ENCODE data around the gene KRTAP10-7. TPM values are rescaled to one million over a fixed set of nuclear protein-coding genes. Genes with fewer than 3 reads are reported as not detected.

KRTAP10-7 gene
- total RNA-seq, 2 experiments from 2014 or later, result not detected

GRCh38 chr21:44623575-44623974 is 23.2 kb downstream of the KRTAP10-7 start:
- intact Hi-C loops (cut with micrococcal nuclease; ENCODE audit: unreplicated experiment), result no loop called here
- peaks cover 7% of the 10 kb centered on the region for H3K4me1 ChIP-seq (ENCODE audit: insufficient read depth, low read length, poor library complexity, severe bottlenecking)
- ChIA-PET CTCF (ENCODE audit: unreplicated experiment) (no interaction called here), POLR2A (no interaction called here)
- H3K9me2 ChIP-seq (ENCODE audit: insufficient read depth, low read length), result no peaks in the 10 kb centered on the region
- peaks cover 26% of the 10 kb centered on the region for H3K9me3 ChIP-seq (ENCODE audit: low read length)
- no peaks in the 10 kb centered on the region for H4K20me1 ChIP-seq (ENCODE audit: insufficient read depth, low read length)
- TF ChIP-seq CTCF (conservative IDR thresholded peaks at IDR 0.05; ENCODE audit: low read length), result no peak
- no peak for TF ChIP-seq EZH2phosphoT487 (IDR thresholded peaks at IDR 0.05; ENCODE audit: borderline replicate concordance, low read depth, low read length)
- H3K79me2 ChIP-seq (ENCODE audit: insufficient read depth, low read depth, low read length), result no peaks in the 10 kb centered on the region
- no peak overlapping the region for H2AFZ ChIP-seq (ENCODE audit: low read length)
- no peak overlapping the region for H3K4me3 ChIP-seq (ENCODE audit: low read depth, low read length, poor library complexity, severe bottlenecking)
- no peaks in the 10 kb centered on the region for H3K36me3 ChIP-seq (ENCODE audit: insufficient read depth, low read length)
- H3K27ac ChIP-seq (ENCODE audit: low read depth, low read length, poor library complexity, severe bottlenecking), result no peak overlapping the region
- BruUV-seq (replicated peaks), result no TSS peak
- no peak overlapping the region for H3K4me2 ChIP-seq (ENCODE audit: low read length)
- no peak for DNase-seq (ENCODE audit: low spot score)

GRCh38 chr21:44625756-44626155 is 25.4 kb downstream of the KRTAP10-7 start:
- Histone ChIP-seq H3K4me3 (ENCODE audit: low read depth, low read length, poor library complexity, severe bottlenecking) (no peak overlapping the region), H3K9me3 (ENCODE audit: low read length) (peaks cover 13% of the 10 kb centered on the region), H4K20me1 (ENCODE audit: insufficient read depth, low read length) (no peaks in the 10 kb centered on the region), H3K27ac (ENCODE audit: low read depth, low read length, poor library complexity, severe bottlenecking) (no peak overlapping the region), H3K9me2 (ENCODE audit: insufficient read depth, low read length) (no peaks in the 10 kb centered on the region), H3K36me3 (ENCODE audit: insufficient read depth, low read length) (no peaks in the 10 kb centered on the region), H3K4me1 (ENCODE audit: insufficient read depth, low read length, poor library complexity, severe bottlenecking) (no peaks in the 10 kb centered on the region), H3K79me2 (ENCODE audit: insufficient read depth, low read depth, low read length) (no peaks in the 10 kb centered on the region), H2AFZ (ENCODE audit: low read length) (no peak overlapping the region), H3K4me2 (ENCODE audit: low read length) (no peak overlapping the region)
- no peak for DNase-seq (ENCODE audit: low spot score)
- CTCF ChIA-PET (ENCODE audit: unreplicated experiment), result no interaction called here
- no TSS peak for BruUV-seq (replicated peaks)
- POLR2A ChIA-PET, result no interaction called here
- intact Hi-C loops (cut with micrococcal nuclease; ENCODE audit: unreplicated experiment), result no loop called here
- TF ChIP-seq CTCF (conservative IDR thresholded peaks at IDR 0.05; ENCODE audit: low read length) (no peak), EZH2phosphoT487 (IDR thresholded peaks at IDR 0.05; ENCODE audit: borderline replicate concordance, low read depth, low read length) (no peak)

- DNase-seq (ENCODE audit: low spot score), result no peak
- Histone ChIP-seq H3K27ac (ENCODE audit: low read depth, low read length, poor library complexity, severe bottlenecking) (no peak overlapping the region), H3K79me2 (ENCODE audit: insufficient read depth, low read depth, low read length) (no peaks in the 10 kb centered on the region), H3K36me3 (ENCODE audit: insufficient read depth, low read length) (no peaks in the 10 kb centered on the region), H3K4me1 (ENCODE audit: insufficient read depth, low read length, poor library complexity, severe bottlenecking) (no peaks in the 10 kb centered on the region), H3K4me3 (ENCODE audit: low read depth, low read length, poor library complexity, severe bottlenecking) (no peak overlapping the region), H4K20me1 (ENCODE audit: insufficient read depth, low read length) (no peaks in the 10 kb centered on the region), H3K9me2 (ENCODE audit: insufficient read depth, low read length) (no peaks in the 10 kb centered on the region), H3K4me2 (ENCODE audit: low read length) (no peak overlapping the region), H2AFZ (ENCODE audit: low read length) (no peak overlapping the region), H3K9me3 (ENCODE audit: low read length) (peaks cover 13% of the 10 kb centered on the region)
- no peak for TF ChIP-seq EZH2phosphoT487 (IDR thresholded peaks at IDR 0.05; ENCODE audit: borderline replicate concordance, low read depth, low read length)
- TF ChIP-seq CTCF (conservative IDR thresholded peaks at IDR 0.05; ENCODE audit: low read length), result no peak
- no TSS peak for BruUV-seq (replicated peaks)
- CTCF ChIA-PET (ENCODE audit: unreplicated experiment), result no interaction called here
- intact Hi-C loops (cut with micrococcal nuclease; ENCODE audit: unreplicated experiment), result no loop called here
- POLR2A ChIA-PET, result no interaction called here
Observed at GRCh38 chr21:44626262-44626661, 25.9 kb downstream of the KRTAP10-7 start.
